ENCODE measurements around the gene LINGO4. TPM values are rescaled to one million over a fixed set of nuclear protein-coding genes. Genes with fewer than 3 reads are reported as not detected.

The LINGO4 gene
- total RNA-seq, 1 experiment from 2014 or later = not detected

- Histone ChIP-seq H3K27ac (no peak overlapping the region), H3F3A (ENCODE audit: insufficient read depth, low read depth) (no peaks in the 10 kb centered on the region), H3K4me1 (replicated peaks; ENCODE audit: insufficient read depth) (no peaks in the 10 kb centered on the region), H3K36me3 (ENCODE audit: low read depth) (no peaks in the 10 kb centered on the region), H3K9me2 (ENCODE audit: insufficient read depth) (no peaks in the 10 kb centered on the region), H4K20me1 (ENCODE audit: insufficient read depth) (no peaks in the 10 kb centered on the region), H3K9me3 (ENCODE audit: insufficient read depth, low read depth) (no peaks in the 10 kb centered on the region), H3K27me3 (ENCODE audit: insufficient read depth, low read depth) (peaks cover 3% of the 10 kb centered on the region; the same call in 1 of the 2 replicates), H3K4me3 (no peak overlapping the region), H3K79me2 (ENCODE audit: low read depth) (no peaks in the 10 kb centered on the region), H2AFZ (no peak overlapping the region), H3K4me2 (no peak overlapping the region)
- DNase-seq = no peak
- no peak for TF ChIP-seq EZH2 (IDR thresholded peaks at IDR 0.05; ENCODE audit: low read depth)
- no peak for TF ChIP-seq CTCF (conservative IDR thresholded peaks at IDR 0.05)
- intact Hi-C loops (cut with micrococcal nuclease; ENCODE audit: unreplicated experiment) = no loop called here
- ChIA-PET POLR2A (ENCODE audit: unreplicated experiment) (interaction anchor here (0.6 kb wide), 1 partner anchor 38 kb away, joined by 3 read pairs; no protein-coding TSS in a partner anchor), CTCF (interaction anchor here (0.6 kb wide), 1 partner anchor 67 kb away, joined by 4 read pairs; no protein-coding TSS in a partner anchor)
- BruUV-seq (replicated peaks) = no TSS peak
These were observed 3.4 kb downstream of the LINGO4 start for GRCh38 chr1:151801846-151802245.

DNA sequence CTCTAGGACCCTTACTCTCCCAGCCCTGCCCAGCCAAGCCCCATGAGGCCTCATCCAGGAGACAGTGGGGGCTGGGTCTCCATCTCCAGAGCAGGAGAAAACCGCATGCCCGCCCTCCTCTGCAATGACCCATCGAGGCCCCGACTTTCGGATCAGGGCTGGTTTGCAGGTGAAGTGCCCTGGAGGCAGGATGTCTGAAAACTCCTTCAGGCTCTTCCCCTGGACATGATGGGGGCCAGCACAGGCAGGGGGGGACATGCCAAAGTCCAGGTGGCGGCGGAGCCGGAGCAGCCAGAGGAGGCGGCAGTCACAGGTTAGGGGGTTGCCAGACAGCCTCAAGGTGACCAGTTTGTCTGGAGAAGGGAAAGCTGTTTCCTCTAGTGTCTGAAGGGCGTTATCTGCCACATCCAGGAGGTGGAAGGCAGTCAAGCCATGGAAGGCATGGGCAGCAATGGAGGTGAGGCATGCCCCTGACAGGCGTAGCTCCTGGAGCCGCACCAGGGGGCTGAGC lies 3.9 kb downstream of the LINGO4 start:
- Histone ChIP-seq H3K27me3 (ENCODE audit: insufficient read depth, low read depth) (0 out of 2 replicates have a peak, but pooled peaks cover 3% of the 10 kb centered on the region), H3K36me3 (ENCODE audit: low read depth) (no peaks in the 10 kb centered on the region), H3F3A (ENCODE audit: insufficient read depth, low read depth) (no peaks in the 10 kb centered on the region), H3K4me3 (no peak overlapping the region), H3K9me3 (ENCODE audit: insufficient read depth, low read depth) (no peaks in the 10 kb centered on the region), H3K79me2 (ENCODE audit: low read depth) (no peaks in the 10 kb centered on the region), H3K27ac (no peak overlapping the region), H3K9me2 (ENCODE audit: insufficient read depth) (no peaks in the 10 kb centered on the region), H3K4me2 (no peak overlapping the region), H3K4me1 (replicated peaks; ENCODE audit: insufficient read depth) (no peaks in the 10 kb centered on the region), H2AFZ (no peak overlapping the region), H4K20me1 (ENCODE audit: insufficient read depth) (no peaks in the 10 kb centered on the region)
- CTCF ChIA-PET = no interaction called here
- intact Hi-C loops (cut with micrococcal nuclease; ENCODE audit: unreplicated experiment) = no loop called here
- POLR2A ChIA-PET (ENCODE audit: unreplicated experiment) = interaction anchor here (0.6 kb wide), 1 partner anchor 38 kb away, joined by 3 read pairs; no protein-coding TSS in a partner anchor
- TF ChIP-seq CTCF (conservative IDR thresholded peaks at IDR 0.05) (no peak), EZH2 (IDR thresholded peaks at IDR 0.05; ENCODE audit: low read depth) (no peak)
- DNase-seq = no peak
- BruUV-seq (replicated peaks) = no TSS peak

GRCh38 chr1:151800830-151801229 lies 4.4 kb downstream of the LINGO4 start:
- intact Hi-C loops (cut with micrococcal nuclease; ENCODE audit: unreplicated experiment) = no loop called here
- no TSS peak for BruUV-seq (replicated peaks)
- DNase-seq = no peak
- ChIA-PET CTCF (no interaction called here), POLR2A (ENCODE audit: unreplicated experiment) (no interaction called here)
- no peaks in the 10 kb centered on the region for H3K9me3 ChIP-seq (ENCODE audit: insufficient read depth, low read depth)
- H3K4me1 ChIP-seq (replicated peaks; ENCODE audit: insufficient read depth) = no peaks in the 10 kb centered on the region
- TF ChIP-seq EZH2 (IDR thresholded peaks at IDR 0.05; ENCODE audit: low read depth) = no peak
- TF ChIP-seq CTCF (conservative IDR thresholded peaks at IDR 0.05) = no peak
- H3K27me3 ChIP-seq (ENCODE audit: insufficient read depth, low read depth) = 0 out of 2 replicates have a peak, but pooled peaks cover 3% of the 10 kb centered on the region
- H2AFZ ChIP-seq = no peak overlapping the region
- no peak overlapping the region for H3K27ac ChIP-seq
- H3K4me3 ChIP-seq = no peak overlapping the region
- H3K36me3 ChIP-seq (ENCODE audit: low read depth) = no peaks in the 10 kb centered on the region
- no peaks in the 10 kb centered on the region for H3F3A ChIP-seq (ENCODE audit: insufficient read depth, low read depth)
- H4K20me1 ChIP-seq (ENCODE audit: insufficient read depth) = no peaks in the 10 kb centered on the region
- no peaks in the 10 kb centered on the region for H3K79me2 ChIP-seq (ENCODE audit: low read depth)
- no peak overlapping the region for H3K4me2 ChIP-seq
- no peaks in the 10 kb centered on the region for H3K9me2 ChIP-seq (ENCODE audit: insufficient read depth)
